ENCODE results near the gene VWC2. TPM values are rescaled to one million over a fixed set of nuclear protein-coding genes. Genes with fewer than 3 reads are reported as not detected.
A peak's percentile ranks its signal among the peaks of the same experiment; 100 is the strongest.

Gene VWC2
- total RNA-seq, 2 experiments from 2014 or later = not detected

- Mint-ChIP-seq H3K4me3 (peak overlapping the region; percentile 8), H3K27me3 (peaks cover 69% of the 10 kb centered on the region), H3K27ac (no peak overlapping the region), H3K36me3 (no peaks in the 10 kb centered on the region), H3K4me1 (peaks cover 3% of the 10 kb centered on the region), H3K9me3 (no peaks in the 10 kb centered on the region)
- POLR2A ChIA-PET = no interaction called here
- DNase-seq (no peak), ATAC-seq (ENCODE audit: low read depth) (no peak)
Measured at GRCh38 chr7:49774459-49775064, 1.1 kb downstream of the VWC2 start.

- H3K27me3 Mint-ChIP-seq = peaks cover 72% of the 10 kb centered on the region
- H3K27ac Mint-ChIP-seq = no peak overlapping the region
- H3K36me3 Mint-ChIP-seq = no peaks in the 10 kb centered on the region
- ATAC-seq (ENCODE audit: low read depth) (peak; percentile 14), DNase-seq (peak; percentile 33)
- H3K9me3 Mint-ChIP-seq = no peaks in the 10 kb centered on the region
- no peak overlapping the region for H3K4me3 Mint-ChIP-seq
- POLR2A ChIA-PET = no interaction called here
- peaks cover 3% of the 10 kb centered on the region for H3K4me1 Mint-ChIP-seq
Measured at GRCh38 chr7:49775065-49775948, 1.9 kb downstream of the VWC2 start.

- POLR2A ChIA-PET = no interaction called here
- Mint-ChIP-seq H3K4me1 (peaks cover 3% of the 10 kb centered on the region), H3K27ac (no peak overlapping the region), H3K4me3 (peak overlapping the region; percentile 12), H3K9me3 (no peaks in the 10 kb centered on the region), H3K27me3 (peaks cover 66% of the 10 kb centered on the region), H3K36me3 (no peaks in the 10 kb centered on the region)
- ATAC-seq (ENCODE audit: low read depth) (peak; percentile 10), DNase-seq (no peak)
Measured at GRCh38 chr7:49775949-49776443, 2.6 kb downstream of the VWC2 start.

DNA sequence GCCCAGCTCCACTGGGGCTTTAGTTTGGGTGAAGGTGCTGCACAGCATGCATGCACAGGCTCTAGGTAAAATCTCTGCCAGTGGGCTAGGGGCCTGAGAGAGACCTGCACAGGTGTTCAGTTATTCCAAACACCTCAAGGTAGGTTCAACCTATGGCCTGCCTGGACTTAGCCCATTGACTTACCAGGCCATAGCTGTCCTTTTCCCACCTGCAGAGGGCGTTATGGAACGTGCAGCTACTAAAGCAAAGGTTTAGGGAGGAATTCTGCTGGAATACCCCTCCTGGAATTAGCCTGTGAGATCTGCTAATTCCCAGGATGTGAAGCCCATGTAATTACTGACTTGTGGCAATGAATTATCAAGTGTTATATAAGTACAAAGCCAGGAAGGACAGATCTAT, 3.6 kb downstream of the VWC2 start:
- DNase-seq (no peak), ATAC-seq (ENCODE audit: low read depth) (no peak)
- Mint-ChIP-seq H3K4me1 (peaks cover 3% of the 10 kb centered on the region), H3K36me3 (no peaks in the 10 kb centered on the region), H3K4me3 (no peak overlapping the region), H3K9me3 (no peaks in the 10 kb centered on the region), H3K27ac (no peak overlapping the region), H3K27me3 (peaks cover 56% of the 10 kb centered on the region)
- POLR2A ChIA-PET = no interaction called here

GRCh38 chr7:49778731-49779270, 5.4 kb downstream of the VWC2 start:
- Mint-ChIP-seq H3K4me3 (no peak overlapping the region), H3K36me3 (no peaks in the 10 kb centered on the region), H3K27ac (no peak overlapping the region), H3K4me1 (no peaks in the 10 kb centered on the region), H3K9me3 (no peaks in the 10 kb centered on the region), H3K27me3 (peaks cover 43% of the 10 kb centered on the region)
- no peak for ATAC-seq (ENCODE audit: low read depth)
- no peak for DNase-seq
- POLR2A ChIA-PET = no interaction called here

- Mint-ChIP-seq H3K4me3 (no peak overlapping the region), H3K27ac (no peak overlapping the region), H3K36me3 (no peaks in the 10 kb centered on the region), H3K27me3 (peaks cover 32% of the 10 kb centered on the region), H3K9me3 (no peaks in the 10 kb centered on the region), H3K4me1 (no peaks in the 10 kb centered on the region)
- no peak for DNase-seq
- POLR2A ChIA-PET = no interaction called here
- ATAC-seq (ENCODE audit: low read depth) = no peak
Measured at GRCh38 chr7:49780953-49781352, 7.5 kb downstream of the VWC2 start.

DNA sequence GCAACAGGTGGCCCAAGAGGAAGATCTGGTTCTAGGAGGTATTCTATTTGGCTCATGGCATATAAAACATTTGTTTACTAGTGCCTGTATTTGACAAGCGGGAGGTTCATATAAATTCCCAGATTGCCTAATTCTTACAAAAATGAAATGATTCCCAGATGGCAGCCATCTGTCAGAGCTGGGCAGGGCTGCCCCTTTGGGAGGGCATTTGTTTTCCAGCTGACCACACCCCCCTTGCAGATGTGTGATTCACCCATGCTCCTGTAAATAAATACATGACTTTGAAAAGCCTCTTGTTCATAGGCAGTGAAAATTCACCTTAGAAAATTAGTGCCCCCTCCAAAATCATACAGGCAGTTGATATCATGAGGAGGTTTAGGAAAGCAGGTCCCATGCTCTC, 8.6 kb downstream of the VWC2 start:
- no peak for ATAC-seq (ENCODE audit: low read depth)
- Mint-ChIP-seq H3K27ac (no peak overlapping the region), H3K27me3 (peaks cover 23% of the 10 kb centered on the region), H3K9me3 (no peaks in the 10 kb centered on the region), H3K4me3 (no peak overlapping the region), H3K36me3 (no peaks in the 10 kb centered on the region), H3K4me1 (no peaks in the 10 kb centered on the region)
- POLR2A ChIA-PET = no interaction called here
- no peak for DNase-seq

- Mint-ChIP-seq H3K27me3 (peaks cover 13% of the 10 kb centered on the region), H3K4me3 (no peak overlapping the region), H3K9me3 (peaks cover 3% of the 10 kb centered on the region), H3K36me3 (no peaks in the 10 kb centered on the region), H3K4me1 (no peaks in the 10 kb centered on the region), H3K27ac (no peak overlapping the region)
- POLR2A ChIA-PET = no interaction called here
- DNase-seq (no peak), ATAC-seq (ENCODE audit: low read depth) (no peak)
Measured at GRCh38 chr7:49783446-49783845, 10.0 kb downstream of the VWC2 start.

GRCh38 chr7:49787980-49788379, 14.5 kb downstream of the VWC2 start:
- ATAC-seq (ENCODE audit: low read depth) (no peak), DNase-seq (no peak)
- H3K4me1 Mint-ChIP-seq = no peaks in the 10 kb centered on the region
- peaks cover 2% of the 10 kb centered on the region for H3K27me3 Mint-ChIP-seq
- no peak overlapping the region for H3K27ac Mint-ChIP-seq
- H3K9me3 Mint-ChIP-seq = peaks cover 8% of the 10 kb centered on the region
- no peaks in the 10 kb centered on the region for H3K36me3 Mint-ChIP-seq
- POLR2A ChIA-PET = no interaction called here
- H3K4me3 Mint-ChIP-seq = no peak overlapping the region

DNA sequence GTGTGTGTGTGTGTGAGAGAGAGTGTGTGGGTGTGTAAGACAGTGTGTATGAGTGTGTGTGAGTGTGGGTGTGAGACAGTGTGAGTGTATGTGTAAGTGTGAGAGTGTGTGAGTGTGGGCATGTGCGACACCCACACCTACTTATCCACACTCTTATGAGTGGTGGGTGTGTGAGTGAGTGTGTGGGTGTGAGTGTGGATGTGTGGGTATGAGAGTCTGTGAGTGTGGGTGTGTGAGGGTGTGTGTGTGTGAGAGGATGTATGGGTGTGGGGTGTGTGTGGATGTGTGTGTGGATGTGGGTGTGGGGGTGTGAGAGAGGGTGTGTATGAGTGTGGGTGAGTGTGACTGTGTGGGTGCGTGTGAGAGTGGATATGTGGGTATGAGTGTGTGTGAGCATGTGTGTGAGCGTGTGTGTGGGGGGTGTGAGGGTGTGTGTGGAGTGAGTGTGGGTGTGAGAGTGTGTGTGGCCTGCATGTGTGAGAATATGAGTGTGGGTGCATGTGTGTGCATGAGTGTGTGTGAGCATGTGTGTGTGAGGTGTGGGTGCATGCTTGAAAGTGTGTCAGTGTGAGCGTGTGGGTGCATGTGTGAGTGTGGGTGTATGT, 15.1 kb downstream of the VWC2 start:
- no peak for DNase-seq
- Mint-ChIP-seq H3K27me3 (peaks cover 2% of the 10 kb centered on the region), H3K4me3 (no peak overlapping the region), H3K9me3 (peaks cover 8% of the 10 kb centered on the region), H3K27ac (no peak overlapping the region), H3K4me1 (no peaks in the 10 kb centered on the region), H3K36me3 (no peaks in the 10 kb centered on the region)
- POLR2A ChIA-PET = no interaction called here
- ATAC-seq (ENCODE audit: low read depth) = no peak

- POLR2A ChIA-PET = no interaction called here
- Mint-ChIP-seq H3K27ac (no peak overlapping the region), H3K27me3 (peaks cover 2% of the 10 kb centered on the region), H3K4me3 (no peak overlapping the region), H3K4me1 (no peaks in the 10 kb centered on the region), H3K9me3 (peaks cover 8% of the 10 kb centered on the region), H3K36me3 (no peaks in the 10 kb centered on the region)
- no peak for DNase-seq
- no peak for ATAC-seq (ENCODE audit: low read depth)
Measured at GRCh38 chr7:49789736-49790135, 16.3 kb downstream of the VWC2 start.

DNA sequence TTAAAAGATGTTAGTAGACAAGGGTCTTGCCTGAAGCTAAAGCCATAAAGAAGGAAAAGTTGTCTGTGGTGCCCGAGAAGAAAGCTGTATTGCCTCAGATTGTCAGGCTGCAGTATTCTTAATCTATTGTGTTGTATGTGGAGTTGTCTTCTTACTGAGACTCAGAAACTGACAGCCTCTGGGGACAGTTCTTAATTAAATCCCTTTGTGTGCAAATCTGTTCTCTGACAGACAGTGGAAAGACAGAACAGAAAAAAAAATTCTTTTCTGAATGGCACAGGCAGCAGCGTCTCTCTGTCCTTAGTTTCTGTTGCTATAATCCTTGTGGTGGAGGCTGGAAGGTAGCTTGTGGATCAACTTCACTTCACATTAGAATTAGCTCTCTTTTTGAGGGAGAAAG, 16.8 kb downstream of the VWC2 start:
- Mint-ChIP-seq H3K36me3 (no peaks in the 10 kb centered on the region), H3K4me1 (no peaks in the 10 kb centered on the region), H3K9me3 (peaks cover 8% of the 10 kb centered on the region), H3K27ac (no peak overlapping the region), H3K27me3 (peaks cover 2% of the 10 kb centered on the region), H3K4me3 (no peak overlapping the region)
- DNase-seq = no peak
- ATAC-seq (ENCODE audit: low read depth) = no peak
- POLR2A ChIA-PET = no interaction called here

- Mint-ChIP-seq H3K27ac (no peak overlapping the region), H3K9me3 (peaks cover 8% of the 10 kb centered on the region), H3K4me3 (no peak overlapping the region), H3K4me1 (no peaks in the 10 kb centered on the region), H3K36me3 (no peaks in the 10 kb centered on the region), H3K27me3 (peaks cover 2% of the 10 kb centered on the region)
- ATAC-seq (ENCODE audit: low read depth) (no peak), DNase-seq (no peak)
- POLR2A ChIA-PET = no interaction called here
Measured at GRCh38 chr7:49791088-49791741, 17.8 kb downstream of the VWC2 start.

All from activated naive CD8-positive, alpha-beta T cell treated with anti-CD3 and anti-CD28 coated beads, Interleukin-2, amount 10 ng/mL, durations not matched to agents 7 days and 5 days (primary cell).